K562 (cell line): ENCODE data around the gene TLE7. TPM values are rescaled to one million over a fixed set of nuclear protein-coding genes. Genes with fewer than 3 reads are reported as not detected.

Experiments
- ATAC-seq: fragments of 200-7000 bp; cut with Tn5 transposase; 3 replicates; pipeline ENCODE4 v1.9.1; 2020; ENCODE audit warnings: moderate library complexity
- BruUV-seq: library from RNA; stranded (reverse); fragments of 400-500 nt; replicated peaks from 2 replicates; lab custom pipeline; 2021; lab: Mats Ljungman, UMichigan
- CTCF ChIA-PET: fragments of 300-600 bp; formaldehyde crosslinking; extraction: SDS; loops from one replicate; lab custom pipeline; 2021; ENCODE audit warnings: low intra/inter-chr PET ratio; lab: Yijun Ruan, JAX
- POLR2A ChIA-PET: fragments of 300-600, 350-650 bp; sonication (Branson Sonifier 250); formaldehyde crosslinking; extraction: SDS; loops from one replicate; lab custom pipeline; 2021; ENCODE audit warnings: antibody characterized with exemption, inconsistent platforms; lab: Yijun Ruan, JAX
- DNase-seq, 4 experiments: peaks; one replicate each; pipeline versions ENCODE4 v3.0.0 to v3.0.0-alpha.2; 2011 to 2018; ENCODE audit warnings: low spot score in 3 of 4, mixed read lengths in 3 of 4; ENCODE audit errors: extremely low read depth in 1 of 4
- FAIRE-seq: peaks from 2 replicates; lab custom pipeline; 2011; peaks lifted over from hg19 to GRCh38; lab: Jason Lieb, UNC
- H2AFZ ChIP-seq: 2 replicates; pipeline ENCODE4 v1.6.0; 2011; ENCODE audit warnings: low read depth, low read length, control low read depth, inconsistent platforms
- H3K27ac ChIP-seq: fragments of 200-600 bp; 3 replicates; pipeline ENCODE4 v1.8.0; 2011; ENCODE audit warnings: low read depth, mild to moderate bottlenecking, control low read depth, inconsistent platforms, low read length, moderate library complexity, mixed read lengths; ENCODE audit errors: extremely low read depth
- H3K27me3 ChIP-seq, 2 experiments: fragments of 300-600 bp in 1 of 2; 2 replicates in 1 of 2; 3 replicates in 1 of 2; pipeline versions ENCODE4 v1.6.0 to v1.8.0; 2011; ENCODE audit warnings: inconsistent platforms in 2 of 2, low read length in 2 of 2, mild to moderate bottlenecking in 1 of 2, mixed read lengths in 1 of 2, moderate library complexity in 1 of 2; ENCODE audit not compliant: control insufficient read depth in 2 of 2, insufficient read depth in 2 of 2
- H3K36me3 ChIP-seq: fragments of 300-600 bp; 3 replicates; pipeline ENCODE4 v1.8.0; 2011; ENCODE audit warnings: mild to moderate bottlenecking, low read length, inconsistent platforms; ENCODE audit not compliant: control insufficient read depth, insufficient read depth
- H3K4me1 ChIP-seq, 2 experiments: fragments of 200-600 bp in 1 of 2; replicated peaks in 1 of 2; 2 replicates in 1 of 2; 3 replicates in 1 of 2; pipeline versions ENCODE4 v1.5.1 to v1.8.0; 2011; ENCODE audit warnings: inconsistent platforms in 2 of 2, low read length in 2 of 2, mild to moderate bottlenecking in 1 of 2, mixed read lengths in 1 of 2, moderate library complexity in 1 of 2; ENCODE audit not compliant: control insufficient read depth in 2 of 2, insufficient read depth in 2 of 2
- H3K4me2 ChIP-seq: 2 replicates; pipeline ENCODE4 v1.6.1; 2011; ENCODE audit warnings: low read length, control low read depth, inconsistent platforms, mixed read lengths; ENCODE audit not compliant: insufficient read depth
- H3K4me3 ChIP-seq: fragments of 200-600 bp; sonication (generic), shearing (Covaris generic); 2 replicates; pipeline ENCODE4 v1.5.1; 2016; ENCODE audit warnings: control low read depth, inconsistent platforms
- H3K79me2 ChIP-seq: fragments of 200-600 bp; 3 replicates; pipeline ENCODE4 v1.8.0; 2011; ENCODE audit warnings: low read length, inconsistent platforms; ENCODE audit not compliant: control insufficient read depth, insufficient read depth
- H3K9ac ChIP-seq, 2 experiments: 2 replicates each; pipeline versions ENCODE4 v1.6.0 to v1.6.1; 2011; ENCODE audit warnings: low read depth in 2 of 2, low read length in 2 of 2, control low read depth in 1 of 2, inconsistent platforms in 1 of 2, mild to moderate bottlenecking in 1 of 2, mixed read lengths in 1 of 2; ENCODE audit not compliant: insufficient read depth in 1 of 2
- H3K9me1 ChIP-seq: one replicate; pipeline ENCODE4 v1.6.0; 2011; ENCODE audit warnings: inconsistent platforms, mild to moderate bottlenecking, low read length, moderate library complexity; ENCODE audit not compliant: control insufficient read depth, insufficient read depth
- H3K9me3 ChIP-seq: replicated peaks from 2 replicates; pipeline ENCODE4 v1.5.1; 2011; ENCODE audit warnings: low read depth, low read length, inconsistent platforms; ENCODE audit not compliant: control insufficient read depth, insufficient read depth
- H4K20me1 ChIP-seq: replicated peaks from 2 replicates; pipeline ENCODE4 v1.6.1; 2011; ENCODE audit warnings: low read length, inconsistent platforms, mixed read lengths; ENCODE audit not compliant: control insufficient read depth, insufficient read depth
- CEBPG ChIP-seq, 3 experiments: fragments of 200-800 bp in 1 of 3; sonication (Bioruptor generic) in 1 of 3; sonication (generic) in 1 of 3; formaldehyde crosslinking in 1 of 3; IDR thresholded peaks in 2 of 3; conservative IDR thresholded peaks in 1 of 3; 2 replicates each; pipeline versions ENCODE4 v1.6.1 to v1.8.0; 2016 to 2022; ENCODE audit warnings: missing compliant biosample characterization in 2 of 3, missing genetic modification characterization in 2 of 3, mild to moderate bottlenecking in 1 of 3, missing genetic modification reagents in 1 of 3
- PCBP1 ChIP-seq: fragments of 200-400 bp; formaldehyde crosslinking; IDR thresholded peaks from 2 replicates; pipeline ENCODE4 v1.6.1; 2018; ENCODE audit warnings: mild to moderate bottlenecking, low read depth, low read length; ENCODE audit not compliant: poor library complexity, severe bottlenecking
- RFX1 ChIP-seq: fragments of 450-650 bp; IDR thresholded peaks from 2 replicates; pipeline ENCODE4 v1.6.1; 2016; ENCODE audit warnings: mild to moderate bottlenecking, moderate library complexity
- SMARCB1 ChIP-seq: IDR thresholded peaks from 2 replicates; pipeline ENCODE4 v1.6.1; 2011; ENCODE audit warnings: improper control_type of control experiment, low read depth; ENCODE audit not compliant: insufficient read length
- SREBF2 ChIP-seq: sonication (generic); formaldehyde crosslinking; IDR thresholded peaks from 2 replicates; pipeline ENCODE4 v1.4.0; 2020; ENCODE audit warnings: mild to moderate bottlenecking, missing genetic modification reagents
- SRSF9 ChIP-seq: fragments of 200-400 bp; formaldehyde crosslinking; IDR thresholded peaks from 2 replicates; pipeline ENCODE4 v1.6.1; 2017; ENCODE audit warnings: low read depth, low read length, borderline replicate concordance
- ZBTB17 ChIP-seq: fragments of 450-650 bp; formaldehyde crosslinking; IDR thresholded peaks from 2 replicates; pipeline ENCODE4 v1.4.0; 2020; ENCODE audit warnings: mild to moderate bottlenecking
- ZKSCAN3 ChIP-seq: fragments of 250-450 bp; sonication (Bioruptor Pico); IDR thresholded peaks from 2 replicates; pipeline ENCODE4 v1.4.0; 2020
- WGBS: fragments of 100-300 bp; shearing (Covaris generic); methylation state at CpG from one replicate; pipeline ENCODE4 v1.1.6; 2016; ENCODE audit warnings: low coverage, mixed read lengths; ENCODE audit not compliant: insufficient coverage; ENCODE audit errors: missing lambda C conversion rate; 5-methylcytosine and 5-hydroxymethylcytosine counted together
- in situ Hi-C: fragments of 300-500 bp; cut with MboI; formaldehyde crosslinking; loops from 4 replicates; pipeline ENCODE4 v1.15.0; 2018; ENCODE audit warnings: inconsistent platforms, mixed read lengths
- intact Hi-C: fragments of 100-400 bp; cut with micrococcal nuclease; formaldehyde crosslinking; loops from 2 replicates; pipeline ENCODE4 v1.14.2; 2022
- polyA plus RNA-seq, 8 experiments: library from polyadenylated mRNA; depleted of rRNA in 4 of 8; stranded (reverse) in 5 of 8; unstranded in 3 of 8; fragments of >200 nt; fragmentation: Nextera tagmentation in 2 of 8; fragmentation: Illumina TruSeq in 1 of 8; extraction: Ambion mirVana in 2 of 8; extraction: Trizol in 1 of 8; gene quantifications; 2 replicates each; pipeline versions ENCODE4 v1.2.1 to v1.2.3, GENCODE V29; 2011 to 2014; ENCODE audit warnings: inconsistent platforms in 1 of 8, missing spikeins in 1 of 8
- total RNA-seq, 7 experiments: library from RNA; depleted of rRNA in 6 of 7; stranded (reverse); fragments of >200 nt in 6 of 7; fragmentation: Illumina TruSeq in 2 of 7; extraction: Trizol in 2 of 7; gene quantifications; 2 replicates each; pipeline versions ENCODE4 v1.2.1 to v1.2.3, GENCODE V29; 2011 to 2021; ENCODE audit warnings: low replicate concordance in 1 of 7
- TF ChIP-seq, protein P1 (sequence below): fragments of 250-450 bp; sonication (Bioruptor Pico); IDR thresholded peaks from 2 replicates; pipeline ENCODE4 v1.4.0; 2020

TLE7 gene
- total and polyA plus RNA-seq, 9 of the 15 experiments (the other 6 are each of a cell fraction or from before 2014, with no cell fraction given) = not detected

- ChIA-PET CTCF (no interaction called here), POLR2A (interaction anchor here (0.6 to 1.4 kb wide), 6 partner anchors 8 to 1232 kb away, joined by 3 to 5 read pairs (median 4); partner anchors contain the start of gene EXOSC6)
- Histone ChIP-seq H3K27me3 (no peaks in the 10 kb centered on the region), H3K9ac (peak overlapping the region; percentile 73 to 88), H3K27ac (peak overlapping the region; percentile 74), H3K9me3 (no peaks in the 10 kb centered on the region), H4K20me1 (no peaks in the 10 kb centered on the region), H3K4me3 (peak overlapping the region; percentile 85), H2AFZ (peak overlapping the region; percentile 99), H3K4me2 (peak overlapping the region; percentile 93), H3K4me1 (peaks cover 2 to 9% of the 10 kb centered on the region in 2 experiments; a peak in 4 of 5 replicates), H3K9me1 (no peaks in the 10 kb centered on the region), H3K36me3 (no peaks in the 10 kb centered on the region), H3K79me2 (no peaks in the 10 kb centered on the region)
- DNase-seq (peak; percentile 84 to 92 (median 86)), FAIRE-seq (peak; percentile 98), ATAC-seq (peak; percentile 94)
- in situ Hi-C loops = no loop called here
- 2% methylated on average over 42 of the region's 44 CpGs for WGBS
- intact Hi-C loops = loop anchor here (1.0 kb wide), 1 partner anchor 22 kb away; the partner anchor contains the start of gene ZNF23
- BruUV-seq = TSS peak; percentile 67
- TF ChIP-seq CEBPG (CRISPR knock-in tag; IDR thresholded peaks at IDR 0.05) (no peak), CEBPG (tag; conservative IDR thresholded peaks at IDR 0.05 in 1 of 2, IDR thresholded peaks at IDR 0.05 in 1 of 2) (no peak), ZBTB17 (CRISPR knock-in tag) (no peak), PCBP1 (no peak), SRSF9 (no peak), ZKSCAN3 (CRISPR knock-in tag) (no peak), SMARCB1 (no peak), RFX1 (peak; percentile 35; the same call in 1 of the 2 replicates), SREBF2 (CRISPR knock-in tag) (0 out of 2 replicates have a peak, but pooled peaks have one; percentile 29)
- TF ChIP-seq, protein P1, sequence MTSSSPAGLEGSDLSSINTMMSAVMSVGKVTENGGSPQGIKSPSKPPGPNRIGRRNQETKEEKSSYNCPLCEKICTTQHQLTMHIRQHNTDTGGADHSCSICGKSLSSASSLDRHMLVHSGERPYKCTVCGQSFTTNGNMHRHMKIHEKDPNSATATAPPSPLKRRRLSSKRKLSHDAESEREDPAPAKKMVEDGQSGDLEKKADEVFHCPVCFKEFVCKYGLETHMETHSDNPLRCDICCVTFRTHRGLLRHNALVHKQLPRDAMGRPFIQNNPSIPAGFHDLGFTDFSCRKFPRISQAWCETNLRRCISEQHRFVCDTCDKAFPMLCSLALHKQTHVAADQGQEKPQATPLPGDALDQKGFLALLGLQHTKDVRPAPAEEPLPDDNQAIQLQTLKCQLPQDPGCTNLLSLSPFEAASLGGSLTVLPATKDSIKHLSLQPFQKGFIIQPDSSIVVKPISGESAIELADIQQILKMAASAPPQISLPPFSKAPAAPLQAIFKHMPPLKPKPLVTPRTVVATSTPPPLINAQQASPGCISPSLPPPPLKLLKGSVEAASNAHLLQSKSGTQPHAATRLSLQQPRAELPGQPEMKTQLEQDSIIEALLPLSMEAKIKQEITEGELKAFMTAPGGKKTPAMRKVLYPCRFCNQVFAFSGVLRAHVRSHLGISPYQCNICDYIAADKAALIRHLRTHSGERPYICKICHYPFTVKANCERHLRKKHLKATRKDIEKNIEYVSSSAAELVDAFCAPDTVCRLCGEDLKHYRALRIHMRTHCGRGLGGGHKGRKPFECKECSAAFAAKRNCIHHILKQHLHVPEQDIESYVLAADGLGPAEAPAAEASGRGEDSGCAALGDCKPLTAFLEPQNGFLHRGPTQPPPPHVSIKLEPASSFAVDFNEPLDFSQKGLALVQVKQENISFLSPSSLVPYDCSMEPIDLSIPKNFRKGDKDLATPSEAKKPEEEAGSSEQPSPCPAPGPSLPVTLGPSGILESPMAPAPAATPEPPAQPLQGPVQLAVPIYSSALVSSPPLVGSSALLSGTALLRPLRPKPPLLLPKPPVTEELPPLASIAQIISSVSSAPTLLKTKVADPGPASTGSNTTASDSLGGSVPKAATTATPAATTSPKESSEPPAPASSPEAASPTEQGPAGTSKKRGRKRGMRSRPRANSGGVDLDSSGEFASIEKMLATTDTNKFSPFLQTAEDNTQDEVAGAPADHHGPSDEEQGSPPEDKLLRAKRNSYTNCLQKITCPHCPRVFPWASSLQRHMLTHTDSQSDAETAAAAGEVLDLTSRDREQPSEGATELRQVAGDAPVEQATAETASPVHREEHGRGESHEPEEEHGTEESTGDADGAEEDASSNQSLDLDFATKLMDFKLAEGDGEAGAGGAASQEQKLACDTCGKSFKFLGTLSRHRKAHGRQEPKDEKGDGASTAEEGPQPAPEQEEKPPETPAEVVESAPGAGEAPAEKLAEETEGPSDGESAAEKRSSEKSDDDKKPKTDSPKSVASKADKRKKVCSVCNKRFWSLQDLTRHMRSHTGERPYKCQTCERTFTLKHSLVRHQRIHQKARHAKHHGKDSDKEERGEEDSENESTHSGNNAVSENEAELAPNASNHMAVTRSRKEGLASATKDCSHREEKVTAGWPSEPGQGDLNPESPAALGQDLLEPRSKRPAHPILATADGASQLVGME (CRISPR knock-in tag) = peak; percentile 75; the same call in 1 of the 2 replicates
Observed at GRCh38 chr16:71484006-71484893, 42.4 kb upstream of the TLE7 start.
